HG02943 (cell line): ENCODE results near the gene HYAL3.
"Not testable (repeated sequence)": the region's sequence is repeated elsewhere in the genome, so short reads cannot be mapped to it uniquely, and the experiment has no call there.

Experiments
- ATAC-seq: cut with Tn5 transposase; IDR thresholded peaks from one replicate; pipeline ENCODE4 v1.9.1; 2021; ENCODE audit warnings: mild to moderate bottlenecking, low read depth, moderate library complexity; ENCODE audit not compliant: unreplicated experiment

Gene HYAL3

GRCh38 chr3:50260942-50261441, 38.2 kb downstream of the HYAL3 start:
- ATAC-seq: no peak

- peak; percentile 70 for ATAC-seq
These were observed 38.9 kb downstream of the HYAL3 start for GRCh38 chr3:50260027-50260941.

- ATAC-seq: peak; percentile 16
These were observed 39.7 kb downstream of the HYAL3 start for GRCh38 chr3:50259432-50260026.

GRCh38 chr3:50258979-50259378, 40.2 kb downstream of the HYAL3 start:
- ATAC-seq: no peak

GRCh38 chr3:50258029-50258680, 41.0 kb downstream of the HYAL3 start:
- ATAC-seq: no peak

GRCh38 chr3:50256978-50257890, 42.0 kb downstream of the HYAL3 start:
- ATAC-seq: no peak

- ATAC-seq: no peak
These were observed 44.0 kb downstream of the HYAL3 start for GRCh38 chr3:50255251-50255615.

GRCh38 chr3:50254577-50255250, 44.5 kb downstream of the HYAL3 start:
- ATAC-seq: no peak

GRCh38 chr3:50251220-50251619, 48.0 kb downstream of the HYAL3 start:
- no peak for ATAC-seq

GRCh38 chr3:50250514-50250913, 48.7 kb downstream of the HYAL3 start:
- no peak for ATAC-seq

GRCh38 chr3:50249457-50249856, 49.7 kb downstream of the HYAL3 start:
- no peak for ATAC-seq

- ATAC-seq: no peak
These were observed 50.8 kb downstream of the HYAL3 start for GRCh38 chr3:50248387-50248786.

- peak; percentile 46 for ATAC-seq
These were observed 52.7 kb downstream of the HYAL3 start for GRCh38 chr3:50246517-50246954.

- peak; percentile 52 for ATAC-seq
These were observed 53.2 kb downstream of the HYAL3 start for GRCh38 chr3:50245831-50246516.

GRCh38 chr3:50245251-50245745, 53.9 kb downstream of the HYAL3 start:
- ATAC-seq: no peak

GRCh38 chr3:50244813-50245212, 54.4 kb downstream of the HYAL3 start:
- not testable (repeated sequence) for ATAC-seq

- ATAC-seq: no peak
These were observed 55.7 kb downstream of the HYAL3 start for GRCh38 chr3:50243543-50243895.

GRCh38 chr3:50242851-50243542, 56.2 kb downstream of the HYAL3 start:
- no peak for ATAC-seq
